NOMO-1 treated with dmso at 0.1 percent for 144 hours (cell line): ENCODE data around the gene OTOG.

Source experiments
- DNase-seq: peaks from one replicate; lab custom pipeline; 2025; ENCODE audit not compliant: unreplicated experiment; lab: John Stamatoyannopoulos, UW

OTOG gene

GRCh38 chr11:17602105-17603001 is 55.3 kb downstream of the OTOG start:
- DNase-seq = no peak

- no peak for DNase-seq
Observed at GRCh38 chr11:17603056-17603825, 56.2 kb downstream of the OTOG start.

- DNase-seq = no peak
Observed at GRCh38 chr11:17604201-17604914, 57.3 kb downstream of the OTOG start.

- no peak for DNase-seq
Observed at GRCh38 chr11:17604915-17605233, 57.8 kb downstream of the OTOG start.

- no peak for DNase-seq
Observed at GRCh38 chr11:17605651-17606122, 58.6 kb downstream of the OTOG start.

GRCh38 chr11:17606233-17607082 is 59.4 kb downstream of the OTOG start:
- no peak for DNase-seq

- no peak for DNase-seq
Observed at GRCh38 chr11:17607083-17607429, 60.0 kb downstream of the OTOG start.

- no peak for DNase-seq
Observed at GRCh38 chr11:17607591-17608570, 60.8 kb downstream of the OTOG start.

- no peak for DNase-seq
Observed at GRCh38 chr11:17608821-17609220, 61.8 kb downstream of the OTOG start.

- no peak for DNase-seq
Observed at GRCh38 chr11:17609291-17610084, 62.4 kb downstream of the OTOG start.

GRCh38 chr11:17610085-17610894 is 63.2 kb downstream of the OTOG start:
- no peak for DNase-seq

- DNase-seq = no peak
Observed at GRCh38 chr11:17611049-17611448, 64.0 kb downstream of the OTOG start.

- no peak for DNase-seq
Observed at GRCh38 chr11:17611503-17612220, 64.6 kb downstream of the OTOG start.

- DNase-seq = no peak
Observed at GRCh38 chr11:17612221-17613188, 65.4 kb downstream of the OTOG start.

- no peak for DNase-seq
Observed at GRCh38 chr11:17613428-17613962, 66.4 kb downstream of the OTOG start.

GRCh38 chr11:17613983-17614382 is 66.9 kb downstream of the OTOG start:
- no peak for DNase-seq
